Head of caudate nucleus (tissue), 42 donors: ENCODE results near the gene RHOBTB1.
"Not testable (repeated sequence)": the region's sequence is repeated elsewhere in the genome, so short reads cannot be mapped to it uniquely, and the experiment has no call there.

Source experiments
- DNase-seq, 42 donors: peaks; one replicate each; pipeline versions ENCODE4 v3.0.0 to v3.0.0-alpha.2; 2020 to 2021; ENCODE audit warnings: mixed read lengths in 7 of 42
- intact Hi-C: fragments of 100-400 bp; cut with DNase I; formaldehyde crosslinking; loops from one replicate; pipeline ENCODE4 v1.15.0; 2022

Gene RHOBTB1

GRCh38 chr10:60944058-60944909 is at the start of gene RHOBTB1:
Gene RHOBTB1 (minus strand): TSS chr10:60944185. CDS start chr10:60911542, 32,643 bp downstream.
- peak; percentile 65 to 92 (median 82) for DNase-seq
- intact Hi-C loops: loop anchor here (10.0 kb wide), 1 partner anchor 129 kb away; no protein-coding TSS in a partner anchor

- intact Hi-C loops: no loop called here
- no peak for DNase-seq
These were observed 48.7 kb upstream of the RHOBTB1 start for GRCh38 chr10:60992636-60993035.

- no peak for DNase-seq
These were observed 46.7 kb upstream of the RHOBTB1 start for GRCh38 chr10:60990663-60991062.

GRCh38 chr10:60989400-60989876 is 45.5 kb upstream of the RHOBTB1 start:
- intact Hi-C loops: no loop called here
- no peak for DNase-seq

More at GRCh38 chr10:60990663-60991062, 46.7 kb upstream of the RHOBTB1 start:
- intact Hi-C loops: no loop called here

- intact Hi-C loops: no loop called here
- DNase-seq: no peak
These were observed 42.8 kb upstream of the RHOBTB1 start for GRCh38 chr10:60986791-60987190.

GRCh38 chr10:60985951-60986350 is 42.0 kb upstream of the RHOBTB1 start:
- intact Hi-C loops: no loop called here
- DNase-seq: no peak

- intact Hi-C loops: no loop called here
- DNase-seq: no peak
These were observed 37.0 kb upstream of the RHOBTB1 start for GRCh38 chr10:60980997-60981396.

- DNase-seq: no peak
- intact Hi-C loops: no loop called here
These were observed 35.7 kb upstream of the RHOBTB1 start for GRCh38 chr10:60979667-60980104.

GRCh38 chr10:60978287-60979115 is 34.5 kb upstream of the RHOBTB1 start:
- DNase-seq: peak in 25 of 42 donors; percentile 19 to 80 (median 41)

GRCh38 chr10:60977161-60978122 is 33.5 kb upstream of the RHOBTB1 start:
- DNase-seq: no peak
- intact Hi-C loops: no loop called here

More at GRCh38 chr10:60978287-60979115, 34.5 kb upstream of the RHOBTB1 start:
- intact Hi-C loops: no loop called here

- DNase-seq: no peak
- intact Hi-C loops: no loop called here
These were observed 32.7 kb upstream of the RHOBTB1 start for GRCh38 chr10:60976687-60977086.

GRCh38 chr10:60975716-60976115 is 31.7 kb upstream of the RHOBTB1 start:
- DNase-seq: no peak
- intact Hi-C loops: no loop called here

GRCh38 chr10:60974463-60975149 is 30.6 kb upstream of the RHOBTB1 start:
- intact Hi-C loops: no loop called here
- DNase-seq: no peak

- intact Hi-C loops: no loop called here
- no peak for DNase-seq
These were observed 29.1 kb upstream of the RHOBTB1 start for GRCh38 chr10:60973086-60973485.

GRCh38 chr10:60972181-60972580 is 28.2 kb upstream of the RHOBTB1 start:
- DNase-seq, intact Hi-C loops: not testable (repeated sequence)

GRCh38 chr10:60970526-60970925 is 26.5 kb upstream of the RHOBTB1 start:
- intact Hi-C loops: no loop called here

GRCh38 chr10:60968504-60968903 is 24.5 kb upstream of the RHOBTB1 start:
- no peak for DNase-seq
- intact Hi-C loops: no loop called here

More at GRCh38 chr10:60970526-60970925, 26.5 kb upstream of the RHOBTB1 start:
- DNase-seq: no peak
